GM12878 (cell line): ENCODE measurements around the gene ACTL7A. TPM values are rescaled to one million over a fixed set of nuclear protein-coding genes. Genes with fewer than 3 reads are reported as not detected.

Experiments
- ASH2L ChIP-seq: fragments of 300-600, 200-600 bp; sonication (generic); IDR thresholded peaks from 2 replicates; pipeline ENCODE4 v1.6.1; 2017; ENCODE audit warnings: low read depth, mild to moderate bottlenecking, borderline replicate concordance
- ATF3 ChIP-seq: IDR thresholded peaks from 2 replicates; pipeline ENCODE4 v1.6.1; 2011; ENCODE audit warnings: low read depth, mild to moderate bottlenecking, low read length, moderate library complexity, borderline replicate concordance; ENCODE audit errors: extremely low read depth
- CBX3 ChIP-seq: fragments of 200-600 bp; sonication (generic); IDR thresholded peaks from 2 replicates; pipeline ENCODE4 v1.6.1; 2016; ENCODE audit warnings: low read depth, borderline replicate concordance
- RAD21 ChIP-seq: IDR thresholded peaks from 2 replicates; pipeline ENCODE4 v1.6.1; 2011; ENCODE audit warnings: mild to moderate bottlenecking, low read depth, low read length, moderate library complexity; ENCODE audit not compliant: insufficient read depth
- polyA plus RNA-seq, 11 experiments: library from polyadenylated mRNA; depleted of rRNA in 4 of 11; unstranded in 6 of 11; stranded (reverse) in 5 of 11; fragments of >200 nt; fragmentation: Nextera tagmentation in 4 of 11; fragmentation: Illumina TruSeq in 1 of 11; extraction: Ambion mirVana in 4 of 11; extraction: Trizol in 1 of 11; gene quantifications; 1 replicate in 1 of 11; 2 replicates in 10 of 11; pipeline versions ENCODE4 v1.2.1 to v1.2.3, GENCODE V29; 2011 to 2016; ENCODE audit warnings: inconsistent platforms in 2 of 11, missing spikeins in 2 of 11, low read depth in 1 of 11
- small RNA-seq: library from RNA; depleted of rRNA; stranded (forward); fragments of <200 nt; gene quantifications from one replicate; pipeline ENCODE3, GENCODE V24; 2014
- total RNA-seq, 4 experiments: library from RNA; depleted of rRNA in 3 of 4; stranded (reverse); fragments of >200 nt in 3 of 4; fragmentation: Illumina TruSeq in 1 of 4; extraction: Trizol in 1 of 4; gene quantifications; 2 replicates each; pipeline versions ENCODE4 v1.2.1 to v1.2.3, GENCODE V29; 2013 to 2021

The ACTL7A gene
- total and polyA plus RNA-seq, 10 of the 15 experiments (the other 5 are each of a cell fraction or from before 2014, with no cell fraction given), result not detected

- TF ChIP-seq ATF3 (no peak), RAD21 (no peak), ASH2L (no peak), CBX3 (no peak)
These were observed 49.8 kb downstream of the ACTL7A start (continued) for GRCh38 chr9:108911820-108912219.

Small RNA genes lying within 50 kb of the gene (small RNA-seq; reads per million reads assigned to genes)
- gene AL359692.1, result not detected

Other genes with a start within 250 kb of the ACTL7A start
- not detected in 2 replicates for gene ACTL7B, start 6.3 kb upstream of the ACTL7A start, total RNA-seq (2014; rRNA removed)
- gene ACTL7B, start 6.3 kb upstream of the ACTL7A start, total RNA-seq (2014; rRNA removed; fragmentation: Illumina TruSeq; extraction: Trizol), result not detected in 2 replicates
- gene ACTL7B, start 6.3 kb upstream of the ACTL7A start, total RNA-seq (2021), result not detected in 2 replicates
- not detected in 2 replicates for gene ACTL7B, start 6.3 kb upstream of the ACTL7A start, polyA plus RNA-seq (2011; rRNA removed)
- gene ACTL7B, start 6.3 kb upstream of the ACTL7A start, polyA plus RNA-seq (2014; fragmentation: Illumina TruSeq; extraction: Trizol), result not detected in 2 replicates
- not detected for gene ACTL7B, start 6.3 kb upstream of the ACTL7A start, polyA plus RNA-seq (2014; fragmentation: Nextera tagmentation; extraction: Ambion mirVana)
- gene ACTL7B, start 6.3 kb upstream of the ACTL7A start, polyA plus RNA-seq (2014; rRNA removed), result not detected in 2 replicates
- gene ACTL7B, start 6.3 kb upstream of the ACTL7A start, polyA plus RNA-seq (2016; fragmentation: Nextera tagmentation; extraction: Ambion mirVana), result not detected
- 24.7 and 34.1 TPM in 2 replicates for gene ELP1, start 71.9 kb downstream of the ACTL7A start, total RNA-seq (2014; rRNA removed)
- gene ELP1, start 71.9 kb downstream of the ACTL7A start, total RNA-seq (2014; rRNA removed; fragmentation: Illumina TruSeq; extraction: Trizol), result 27.6 and 28.2 TPM in 2 replicates
- gene ELP1, start 71.9 kb downstream of the ACTL7A start, total RNA-seq (2021), result 20.1 and 20.7 TPM in 2 replicates
- 29.9 and 36.6 TPM in 2 replicates for gene ELP1, start 71.9 kb downstream of the ACTL7A start, polyA plus RNA-seq (2011; rRNA removed)
- 29.6 and 30.7 TPM in 2 replicates for gene ELP1, start 71.9 kb downstream of the ACTL7A start, polyA plus RNA-seq (2014; fragmentation: Illumina TruSeq; extraction: Trizol)
- 10 to 100 TPM in 1 of 2 experiments, 1 to 10 TPM in 1; 9.7 to 14.4 TPM for gene ELP1, start 71.9 kb downstream of the ACTL7A start, polyA plus RNA-seq (2014; fragmentation: Nextera tagmentation; extraction: Ambion mirVana)
- gene ELP1, start 71.9 kb downstream of the ACTL7A start, polyA plus RNA-seq (2014; rRNA removed), result 21.0 and 26.9 TPM in 2 replicates
- 10 to 100 TPM; 25.1 to 28.0 TPM for gene ELP1, start 71.9 kb downstream of the ACTL7A start, polyA plus RNA-seq (2016; fragmentation: Nextera tagmentation; extraction: Ambion mirVana)
- gene ABITRAM, start 72.1 kb downstream of the ACTL7A start, total RNA-seq (2014; rRNA removed), result 5.1 and 5.2 TPM in 2 replicates
- 9.9 and 11.7 TPM in 2 replicates for gene ABITRAM, start 72.1 kb downstream of the ACTL7A start, total RNA-seq (2014; rRNA removed; fragmentation: Illumina TruSeq; extraction: Trizol)
- gene ABITRAM, start 72.1 kb downstream of the ACTL7A start, total RNA-seq (2021), result 7.7 and 7.8 TPM in 2 replicates
- gene ABITRAM, start 72.1 kb downstream of the ACTL7A start, polyA plus RNA-seq (2011; rRNA removed), result 18.4 and 23.6 TPM in 2 replicates
- gene ABITRAM, start 72.1 kb downstream of the ACTL7A start, polyA plus RNA-seq (2014; fragmentation: Illumina TruSeq; extraction: Trizol), result 17.3 TPM in 2 replicates
- 1 to 10 TPM; 8.5 to 8.8 TPM for gene ABITRAM, start 72.1 kb downstream of the ACTL7A start, polyA plus RNA-seq (2014; fragmentation: Nextera tagmentation; extraction: Ambion mirVana)
- 8.3 and 9.5 TPM in 2 replicates for gene ABITRAM, start 72.1 kb downstream of the ACTL7A start, polyA plus RNA-seq (2014; rRNA removed)
- 10 to 100 TPM; 15.3 to 18.3 TPM for gene ABITRAM, start 72.1 kb downstream of the ACTL7A start, polyA plus RNA-seq (2016; fragmentation: Nextera tagmentation; extraction: Ambion mirVana)
- 34.5 and 46.3 TPM in 2 replicates for gene CTNNAL1, start 151.2 kb downstream of the ACTL7A start, total RNA-seq (2014; rRNA removed)
- 56.8 and 61.5 TPM in 2 replicates for gene CTNNAL1, start 151.2 kb downstream of the ACTL7A start, total RNA-seq (2014; rRNA removed; fragmentation: Illumina TruSeq; extraction: Trizol)
- 41.9 and 43.4 TPM in 2 replicates for gene CTNNAL1, start 151.2 kb downstream of the ACTL7A start, total RNA-seq (2021)
- 16.3 and 26.1 TPM in 2 replicates for gene CTNNAL1, start 151.2 kb downstream of the ACTL7A start, polyA plus RNA-seq (2011; rRNA removed)
- 53.8 and 54.9 TPM in 2 replicates for gene CTNNAL1, start 151.2 kb downstream of the ACTL7A start, polyA plus RNA-seq (2014; fragmentation: Illumina TruSeq; extraction: Trizol)
- 10 to 100 TPM; 27.2 to 48.4 TPM for gene CTNNAL1, start 151.2 kb downstream of the ACTL7A start, polyA plus RNA-seq (2014; fragmentation: Nextera tagmentation; extraction: Ambion mirVana)
- gene CTNNAL1, start 151.2 kb downstream of the ACTL7A start, polyA plus RNA-seq (2014; rRNA removed), result 23.8 and 27.6 TPM in 2 replicates
- 10 to 100 TPM; 77.5 to 82.5 TPM for gene CTNNAL1, start 151.2 kb downstream of the ACTL7A start, polyA plus RNA-seq (2016; fragmentation: Nextera tagmentation; extraction: Ambion mirVana)